ENCODE data around the gene LAMA2. TPM values are rescaled to one million over a fixed set of nuclear protein-coding genes. Genes with fewer than 3 reads are reported as not detected.

LAMA2 gene
- total RNA-seq, 1 experiment from 2014 or later: 8.2 TPM

DNA sequence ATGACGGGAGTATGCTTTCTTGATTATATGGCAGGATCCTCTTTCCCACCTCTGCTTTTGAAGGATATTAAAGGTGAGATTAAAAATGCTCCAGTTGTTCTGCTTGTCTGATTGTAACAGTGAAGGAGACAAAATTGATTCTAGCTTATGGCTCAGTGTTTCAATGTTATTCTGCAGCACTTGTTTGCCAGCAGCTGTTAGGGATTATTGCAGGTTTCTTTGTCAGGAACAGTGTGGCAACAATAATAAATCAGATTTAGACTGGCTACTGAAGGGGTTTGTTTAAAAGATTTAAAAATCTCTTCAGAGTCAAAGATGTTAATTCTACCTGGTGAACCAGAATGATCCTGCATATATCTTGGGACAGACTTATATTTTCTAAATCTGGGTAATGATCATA is 126.9 kb downstream of the LAMA2 start:
- RAD21 ChIA-PET (ENCODE audit: low non-redundant PET in 1 of 2, low total read pairs in 2 of 2, uncharacterized antibody in 2 of 2, unreplicated experiment in 2 of 2): no interaction called here
- no peaks in the 10 kb centered on the region for H3K9me2 ChIP-seq (ENCODE audit: insufficient read depth)
- CTCF ChIA-PET: no interaction called here
- H3K9ac ChIP-seq (ENCODE audit: low read length): no peak overlapping the region
- DNase-seq (ENCODE audit: low read depth, low spot score): no peak
- ATAC-seq: no peak
- BruUV-seq (replicated peaks): no TSS peak
- H4K20me1 ChIP-seq (ENCODE audit: insufficient read depth): no peaks in the 10 kb centered on the region
- H3K27ac ChIP-seq (ENCODE audit: low read depth, low read length): no peak overlapping the region
- no peak overlapping the region for H3K4me3 ChIP-seq (replicated peaks in 1 of 2; ENCODE audit: low read depth in 1 of 2, low read length in 2 of 2)
- H3K4me2 ChIP-seq (ENCODE audit: low read length): no peak overlapping the region
- no peaks in the 10 kb centered on the region for H3K79me2 ChIP-seq (ENCODE audit: insufficient read depth, low read length)
- no peaks in the 10 kb centered on the region for H3K9me3 ChIP-seq (ENCODE audit: control insufficient read depth in 1 of 2, insufficient read depth in 1 of 2, low read depth in 1 of 2, low read length in 2 of 2)
- H2AFZ ChIP-seq (ENCODE audit: low read depth, low read length, poor library complexity, severe bottlenecking): no peak overlapping the region
- POLR2A ChIA-PET: no interaction called here
- intact Hi-C loops (cut with micrococcal nuclease): no loop called here
- no peaks in the 10 kb centered on the region for H3K36me3 ChIP-seq (ENCODE audit: control insufficient read depth in 1 of 2, insufficient read depth in 2 of 2, low read length in 2 of 2)
- no peaks in the 10 kb centered on the region for H3K4me1 ChIP-seq (ENCODE audit: control insufficient read depth in 1 of 2, insufficient read depth in 2 of 2, low read length in 2 of 2)
- no peaks in the 10 kb centered on the region for H3K27me3 ChIP-seq (ENCODE audit: insufficient read depth, low read length)
- no peak for TF ChIP-seq RAD21 (IDR thresholded peaks at IDR 0.05; ENCODE audit: low read depth)
- no peak for TF ChIP-seq ELF1 (IDR thresholded peaks at IDR 0.05; ENCODE audit: borderline replicate concordance, low read depth)
- TF ChIP-seq, protein P1, sequence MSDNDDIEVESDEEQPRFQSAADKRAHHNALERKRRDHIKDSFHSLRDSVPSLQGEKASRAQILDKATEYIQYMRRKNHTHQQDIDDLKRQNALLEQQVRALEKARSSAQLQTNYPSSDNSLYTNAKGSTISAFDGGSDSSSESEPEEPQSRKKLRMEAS (IDR thresholded peaks at IDR 0.05): no peak

DNA sequence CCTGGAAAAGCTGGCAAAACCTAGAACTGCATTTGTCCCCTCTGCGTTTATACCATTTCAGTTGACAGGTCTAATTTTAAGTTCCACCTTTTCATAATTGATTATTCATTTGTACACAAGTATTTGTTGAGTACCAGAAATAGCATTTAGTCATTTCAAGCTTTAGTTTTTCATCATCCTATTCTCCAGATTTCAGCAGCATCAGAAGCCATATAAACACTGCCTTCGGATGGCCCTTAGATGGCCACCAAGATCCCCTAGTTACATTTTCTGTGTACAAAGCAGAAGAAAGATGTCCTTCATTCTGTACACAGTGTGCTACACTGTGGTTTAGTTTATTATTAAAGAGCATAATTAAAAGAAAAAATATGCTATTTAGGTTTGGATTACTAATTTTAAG is 131.4 kb downstream of the LAMA2 start:
- no peak overlapping the region for H2AFZ ChIP-seq (ENCODE audit: low read depth, low read length, poor library complexity, severe bottlenecking)
- ChIA-PET CTCF (no interaction called here), POLR2A (no interaction called here), RAD21 (ENCODE audit: low non-redundant PET in 1 of 2, low total read pairs in 2 of 2, uncharacterized antibody in 2 of 2, unreplicated experiment in 2 of 2) (no interaction called here)
- no peaks in the 10 kb centered on the region for H4K20me1 ChIP-seq (ENCODE audit: insufficient read depth)
- no peaks in the 10 kb centered on the region for H3K27me3 ChIP-seq (ENCODE audit: insufficient read depth, low read length)
- no TSS peak for BruUV-seq (replicated peaks)
- no peaks in the 10 kb centered on the region for H3K4me1 ChIP-seq (ENCODE audit: control insufficient read depth in 1 of 2, insufficient read depth in 2 of 2, low read length in 2 of 2)
- no peaks in the 10 kb centered on the region for H3K36me3 ChIP-seq (ENCODE audit: control insufficient read depth in 1 of 2, insufficient read depth in 2 of 2, low read length in 2 of 2)
- intact Hi-C loops (cut with micrococcal nuclease): no loop called here
- H3K9me3 ChIP-seq (ENCODE audit: control insufficient read depth in 1 of 2, insufficient read depth in 1 of 2, low read depth in 1 of 2, low read length in 2 of 2): no peaks in the 10 kb centered on the region
- no peaks in the 10 kb centered on the region for H3K79me2 ChIP-seq (ENCODE audit: insufficient read depth, low read length)
- no peak overlapping the region for H3K4me2 ChIP-seq (ENCODE audit: low read length)
- no peak overlapping the region for H3K4me3 ChIP-seq (replicated peaks in 1 of 2; ENCODE audit: low read depth in 1 of 2, low read length in 2 of 2)
- no peak for ATAC-seq
- H3K9me2 ChIP-seq (ENCODE audit: insufficient read depth): no peaks in the 10 kb centered on the region
- no peak overlapping the region for H3K9ac ChIP-seq (ENCODE audit: low read length)
- H3K27ac ChIP-seq (ENCODE audit: low read depth, low read length): no peak overlapping the region
- DNase-seq (ENCODE audit: low read depth, low spot score): no peak
- TF ChIP-seq SP1 (IDR thresholded peaks at IDR 0.05; ENCODE audit: low read depth) (no peak), SRF (IDR thresholded peaks at IDR 0.05; ENCODE audit: low read depth) (no peak), ZFX (IDR thresholded peaks at IDR 0.05) (no peak), POLR2A (IDR thresholded peaks at IDR 0.05; ENCODE audit: borderline replicate concordance, extremely low read depth, insufficient read depth, insufficient read length) (no peak), EGR1 (IDR thresholded peaks at IDR 0.05; ENCODE audit: low read depth) (no peak), YY1 (IDR thresholded peaks at IDR 0.05; ENCODE audit: extremely low read depth, insufficient replicate concordance, low read depth, low read length) (no peak), RAD21 (IDR thresholded peaks at IDR 0.05; ENCODE audit: low read depth) (no peak), EZH2phosphoT487 (IDR thresholded peaks at IDR 0.05; ENCODE audit: borderline replicate concordance) (no peak), ZNF274 (IDR thresholded peaks at IDR 0.05; ENCODE audit: low read depth, low read length) (no peak)
